Transverse colon (tissue), 4 donors: ENCODE data around the gene RHEX. TPM values are rescaled to one million over a fixed set of nuclear protein-coding genes. Genes with fewer than 3 reads are reported as not detected.
A peak's percentile ranks its signal among the peaks of the same experiment; 100 is the strongest.

Experiments
- DNase-seq: peaks from one replicate; pipeline ENCODE4 v3.0.0-alpha.2; 2019
- H3K27ac ChIP-seq, 4 donors: fragments of 200-600 bp; sonication (generic); 2 replicates each; pipeline ENCODE4 v1.5.1; 2016 to 2018; ENCODE audit warnings: inconsistent platforms in 4 of 4
- H3K27me3 ChIP-seq: fragments of 200-600 bp; sonication (generic); 2 replicates; pipeline ENCODE4 v1.5.1; 2017; ENCODE audit warnings: inconsistent platforms
- H3K36me3 ChIP-seq, 4 donors: fragments of 200-600 bp; sonication (generic); 2 replicates each; pipeline ENCODE4 v1.5.1; 2017 to 2019; ENCODE audit warnings: inconsistent platforms in 4 of 4
- H3K4me1 ChIP-seq, 4 donors: fragments of 200-600 bp; sonication (generic); 2 replicates each; pipeline ENCODE4 v1.5.1; 2017 to 2020; ENCODE audit warnings: inconsistent platforms in 4 of 4
- H3K4me3 ChIP-seq, 4 donors: fragments of 200-600 bp; sonication (generic); 1 replicate in 1 of 4; 2 replicates in 3 of 4; pipeline versions ENCODE4 v1.5.1 to v1.6.1; 2017 to 2019; ENCODE audit warnings: inconsistent platforms in 4 of 4
- H3K9me3 ChIP-seq, 2 donors: fragments of 200-600 bp; sonication (generic); 2 replicates each; pipeline ENCODE4 v1.5.1; 2017 to 2019; ENCODE audit warnings: inconsistent platforms in 2 of 2
- EP300 ChIP-seq: sonication (generic); formaldehyde crosslinking; IDR thresholded peaks from one replicate; pipeline ENCODE4 v1.6.1; 2017; ENCODE audit warnings: antibody characterized with exemption, low read depth
- POLR2A ChIP-seq: fragments of 450-650 bp; IDR thresholded peaks from one replicate; pipeline ENCODE4 v1.6.1; 2016; ENCODE audit warnings: antibody characterized with exemption, mild to moderate bottlenecking, moderate library complexity
- POLR2AphosphoS5 ChIP-seq, 3 donors: sonication (generic); formaldehyde crosslinking; IDR thresholded peaks; one replicate each; pipeline ENCODE4 v1.6.1; 2016; ENCODE audit warnings: antibody characterized with exemption in 3 of 3
- WGBS, 2 donors: methylation state at CpG; one replicate each; pipeline ENCODE4 v1.1.5; 2018; ENCODE audit warnings: low coverage in 1 of 2; 5-methylcytosine and 5-hydroxymethylcytosine counted together
- in situ Hi-C, 4 donors: fragments of 200-750 bp; cut with MboI; loops; one replicate each; pipeline versions ENCODE4 v1.15.0 to v1.15.1; 2017; ENCODE audit warnings: low sequenced_read_pairs in 3 of 4, low pct_ligation_motif_present in 1 of 4, low pct_unique_long_range_greater_than_20kb in 1 of 4
- intact Hi-C: fragments of 100-400 bp; cut with DNase I; formaldehyde crosslinking; loops from one replicate; pipeline ENCODE4 v1.15.1; 2023; ENCODE audit warnings: low total_unique reads
- total RNA-seq, 4 donors: library from RNA; depleted of rRNA; stranded (reverse); fragments of >200 nt; gene quantifications; one replicate each; pipeline ENCODE4 v1.1.0, GENCODE V29; 2016
- TF ChIP-seq, protein P1 (sequence below), 5 experiments: fragments of 200-600 bp in 3 of 5; fragments of 450-650 bp in 2 of 5; sonication (generic) in 3 of 5; IDR thresholded peaks; 1 replicate in 2 of 5; 2 replicates in 3 of 5; pipeline ENCODE4 v1.5.1; 2016 to 2017; ENCODE audit warnings: antibody characterized with exemption in 5 of 5, inconsistent platforms in 3 of 5, mild to moderate bottlenecking in 2 of 5, moderate library complexity in 1 of 5

Gene RHEX
- total RNA-seq, 4 donors from 2014 or later = 0.96 to 4.8 TPM; not detected in 2

DNA sequence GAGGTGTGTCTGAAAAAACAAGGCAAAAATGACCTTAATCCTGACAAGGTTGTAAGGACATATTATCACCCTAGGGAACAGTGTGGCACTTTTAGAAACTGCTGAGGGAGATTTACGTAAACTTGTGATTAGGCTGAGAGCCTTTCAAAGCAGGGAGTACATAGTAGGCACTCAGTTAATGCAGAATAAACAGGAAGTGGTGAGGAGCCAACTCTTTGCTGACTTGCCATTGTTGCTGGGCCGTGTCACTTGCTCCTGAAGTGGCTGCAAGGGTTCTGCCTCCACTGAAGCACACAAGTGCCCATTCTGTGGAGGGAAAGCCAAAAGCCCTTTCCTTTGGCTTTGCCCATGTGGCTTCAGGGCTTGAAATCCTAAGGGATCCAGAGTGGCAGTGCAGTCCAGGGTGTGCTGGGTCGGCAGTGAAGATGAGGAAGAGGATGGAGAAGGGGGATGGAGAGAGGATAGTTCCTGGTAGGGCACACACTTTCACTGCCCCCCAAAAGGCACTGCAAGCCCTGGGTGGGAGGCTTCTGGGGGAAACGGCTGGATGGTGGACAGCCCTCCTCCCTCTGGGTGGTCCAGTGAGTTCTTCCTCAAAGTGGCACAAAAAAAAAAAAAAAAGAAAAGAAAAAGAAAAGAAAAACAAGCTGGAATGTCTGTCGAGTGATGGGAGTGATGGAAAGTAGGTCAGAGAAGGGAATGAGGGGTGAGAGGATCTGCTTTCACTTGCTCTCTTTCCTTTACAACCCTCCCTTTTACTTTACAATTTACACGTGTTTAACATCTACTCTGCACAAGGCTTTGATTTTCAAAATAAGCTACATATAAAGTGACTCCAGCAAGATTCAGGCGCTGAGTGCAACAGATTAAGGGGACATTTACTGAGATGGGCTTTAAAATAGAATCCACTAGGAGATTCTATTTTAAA, 13.7 kb upstream of the RHEX start:
- DNase-seq = no peak
- Histone ChIP-seq H3K27me3 (peaks cover 15% of the 10 kb centered on the region), H3K4me1 (peaks cover 0 to 5% (median 0%) of the 10 kb centered on the region in 4 donors), H3K4me3 (no peak overlapping the region), H3K9me3 (no peaks in the 10 kb centered on the region), H3K36me3 (no peaks in the 10 kb centered on the region), H3K27ac (no peak overlapping the region)
- intact Hi-C loops = no loop called here
- in situ Hi-C loops = loop anchor here in 1 of 4 donors (10.0 kb wide), 1 partner anchor 65 kb away; no protein-coding TSS in a partner anchor
- 35 to 43% methylated on average over 6 to 7 of the region's 7 CpGs for WGBS, 2 donors
- TF ChIP-seq, protein P1, sequence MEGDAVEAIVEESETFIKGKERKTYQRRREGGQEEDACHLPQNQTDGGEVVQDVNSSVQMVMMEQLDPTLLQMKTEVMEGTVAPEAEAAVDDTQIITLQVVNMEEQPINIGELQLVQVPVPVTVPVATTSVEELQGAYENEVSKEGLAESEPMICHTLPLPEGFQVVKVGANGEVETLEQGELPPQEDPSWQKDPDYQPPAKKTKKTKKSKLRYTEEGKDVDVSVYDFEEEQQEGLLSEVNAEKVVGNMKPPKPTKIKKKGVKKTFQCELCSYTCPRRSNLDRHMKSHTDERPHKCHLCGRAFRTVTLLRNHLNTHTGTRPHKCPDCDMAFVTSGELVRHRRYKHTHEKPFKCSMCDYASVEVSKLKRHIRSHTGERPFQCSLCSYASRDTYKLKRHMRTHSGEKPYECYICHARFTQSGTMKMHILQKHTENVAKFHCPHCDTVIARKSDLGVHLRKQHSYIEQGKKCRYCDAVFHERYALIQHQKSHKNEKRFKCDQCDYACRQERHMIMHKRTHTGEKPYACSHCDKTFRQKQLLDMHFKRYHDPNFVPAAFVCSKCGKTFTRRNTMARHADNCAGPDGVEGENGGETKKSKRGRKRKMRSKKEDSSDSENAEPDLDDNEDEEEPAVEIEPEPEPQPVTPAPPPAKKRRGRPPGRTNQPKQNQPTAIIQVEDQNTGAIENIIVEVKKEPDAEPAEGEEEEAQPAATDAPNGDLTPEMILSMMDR (IDR thresholded peaks at IDR 0.05) = no peak
- no peak for TF ChIP-seq POLR2AphosphoS5 (IDR thresholded peaks at IDR 0.05)
- TF ChIP-seq POLR2A = no peak
- no peak for TF ChIP-seq EP300

DNA sequence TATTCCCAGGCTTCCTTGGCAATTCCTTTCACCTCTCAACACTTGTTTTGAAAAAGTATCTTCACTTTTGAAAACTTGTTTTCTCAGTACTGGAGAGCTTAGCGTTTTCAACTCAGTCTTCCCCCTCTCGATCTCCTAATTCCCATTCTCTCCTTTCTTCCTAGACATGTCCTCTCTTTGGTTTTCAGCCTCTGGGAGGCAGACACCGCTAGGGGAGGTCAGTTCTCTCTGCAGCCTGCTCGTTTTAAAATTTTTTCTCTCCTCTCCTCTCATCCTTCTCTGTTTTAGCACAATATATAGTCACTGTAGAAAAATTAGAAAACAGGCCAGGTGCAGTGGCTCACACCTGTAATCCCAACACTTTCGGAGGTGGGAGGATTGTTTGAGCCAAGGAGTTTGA, 12.6 kb upstream of the RHEX start:
- peaks cover 15% of the 10 kb centered on the region for H3K27me3 ChIP-seq
- intact Hi-C loops (no loop called here), in situ Hi-C loops (no loop called here)
- no peak overlapping the region for H3K27ac ChIP-seq
- 58 to 69% methylated on average over 4 to 5 of the region's 5 CpGs for WGBS, 2 donors
- H3K36me3 ChIP-seq = no peaks in the 10 kb centered on the region
- no peak for DNase-seq
- H3K4me1 ChIP-seq = no peaks in the 10 kb centered on the region
- H3K4me3 ChIP-seq = no peak overlapping the region
- TF ChIP-seq POLR2AphosphoS5 (IDR thresholded peaks at IDR 0.05) (no peak), POLR2A (no peak), EP300 (no peak)
- TF ChIP-seq, protein P1 (IDR thresholded peaks at IDR 0.05) = no peak
- H3K9me3 ChIP-seq = no peaks in the 10 kb centered on the region

DNA sequence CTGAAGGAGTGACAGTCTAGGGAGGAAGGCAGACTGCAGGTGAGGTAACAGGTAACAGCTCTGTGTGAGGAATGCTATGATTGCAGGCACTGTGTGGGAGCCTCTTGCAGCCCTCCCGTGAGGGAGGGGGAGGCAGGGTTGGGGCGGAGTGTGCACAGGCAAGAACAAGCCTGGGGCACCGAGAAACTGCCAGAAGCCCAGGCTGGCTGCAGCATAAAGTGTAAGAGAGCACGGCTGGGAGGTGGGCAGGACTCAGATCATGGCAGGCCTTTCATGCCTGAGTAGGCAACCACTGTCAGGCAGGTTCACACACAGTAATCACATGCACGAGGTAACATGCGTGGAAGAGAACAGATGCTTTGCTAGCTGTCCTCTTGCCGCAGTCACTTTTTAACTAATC, 11.3 kb upstream of the RHEX start:
- Histone ChIP-seq H3K4me1 (no peaks in the 10 kb centered on the region), H3K27me3 (peaks cover 15% of the 10 kb centered on the region), H3K4me3 (no peak overlapping the region), H3K27ac (no peak overlapping the region), H3K9me3 (no peaks in the 10 kb centered on the region), H3K36me3 (no peaks in the 10 kb centered on the region)
- 52 to 63% methylated on average over 3 to 7 of the region's 7 CpGs for WGBS, 2 donors
- DNase-seq = no peak
- in situ Hi-C loops = no loop called here
- TF ChIP-seq EP300 (no peak), POLR2A (no peak), POLR2AphosphoS5 (IDR thresholded peaks at IDR 0.05) (no peak)
- TF ChIP-seq, protein P1 (IDR thresholded peaks at IDR 0.05) = no peak
- intact Hi-C loops = no loop called here

DNA sequence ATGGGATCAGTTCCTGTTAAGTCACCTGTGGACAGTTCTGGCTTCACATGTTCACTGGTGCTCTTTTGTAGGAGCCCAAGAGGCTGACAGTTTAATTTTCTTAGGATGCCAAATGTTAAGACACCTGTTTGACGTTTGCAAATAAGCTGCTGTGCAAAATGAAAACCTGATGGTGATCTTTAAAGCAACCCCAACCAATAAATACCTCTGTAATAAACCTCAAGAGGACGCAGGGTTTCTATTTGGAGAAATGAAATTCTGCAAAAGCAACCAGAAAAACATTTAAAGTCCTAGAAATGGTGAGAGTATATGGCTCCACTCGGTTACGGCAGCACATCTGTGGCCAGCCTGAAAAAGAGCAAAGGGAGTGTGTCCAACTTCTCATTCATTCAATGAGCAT, 5.7 kb upstream of the RHEX start:
- no peaks in the 10 kb centered on the region for H3K9me3 ChIP-seq
- H3K27ac ChIP-seq = peak overlapping the region in 2 of 4 donors; percentile 37 to 51
- H3K4me1 ChIP-seq = peaks cover 3 to 11% (median 3%) of the 10 kb centered on the region in 4 donors
- no peak for DNase-seq
- in situ Hi-C loops (no loop called here), intact Hi-C loops (no loop called here)
- H3K36me3 ChIP-seq = no peaks in the 10 kb centered on the region
- no peak overlapping the region for H3K4me3 ChIP-seq
- TF ChIP-seq EP300 (no peak), POLR2A (no peak), POLR2AphosphoS5 (IDR thresholded peaks at IDR 0.05) (no peak)
- TF ChIP-seq, protein P1 (IDR thresholded peaks at IDR 0.05) = no peak
- peaks cover 4% of the 10 kb centered on the region for H3K27me3 ChIP-seq
- WGBS, 2 donors = 66% methylated on average over 4 of the region's 4 CpGs; no CpG with 5 or more reads in 1 of the 2 donors
